ENCODE measurements around the gene OSBPL1A. TPM values are rescaled to one million over a fixed set of nuclear protein-coding genes. Genes with fewer than 3 reads are reported as not detected.
"Not testable (repeated sequence)": the region's sequence is repeated elsewhere in the genome, so short reads cannot be mapped to it uniquely, and the experiment has no call there.

Gene OSBPL1A
- total and polyA plus RNA-seq, 2 experiments from 2014 or later: 14.9 to 24.1 TPM

DNA sequence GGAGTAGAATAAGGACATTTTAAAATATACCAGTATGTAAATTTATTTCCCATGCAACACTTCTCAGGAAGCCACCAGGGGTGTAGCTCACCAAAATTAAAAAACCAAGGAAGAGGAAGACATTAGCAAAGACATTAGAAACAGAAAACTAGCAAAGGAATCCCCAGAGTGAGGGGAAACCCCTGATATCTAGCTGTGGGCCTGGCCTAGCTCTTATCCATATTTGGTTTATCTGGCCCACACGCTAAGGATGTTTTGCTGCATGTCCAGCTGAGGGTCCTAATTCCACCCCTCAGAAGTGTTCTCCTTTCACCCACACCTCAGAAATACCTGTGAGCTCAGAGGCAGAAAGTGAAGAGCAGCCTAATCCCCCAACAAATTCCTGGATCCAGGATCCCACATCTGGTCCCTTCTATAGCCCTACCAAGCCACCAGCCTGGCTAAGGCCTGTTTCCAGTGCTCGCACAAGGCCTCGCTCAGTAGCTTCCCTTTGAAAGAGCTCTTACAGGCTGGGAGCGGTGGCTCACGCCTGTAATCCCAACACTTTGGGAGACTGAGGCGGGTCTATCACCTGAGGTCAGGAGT, 17.4 kb downstream of the OSBPL1A start:
- WGBS, 2 experiments (ENCODE audit: low coverage in 1 of 2, low lambda C conversion rate in 2 of 2, missing lambda C conversion rate in 2 of 2): 96 to 97% methylated on average over 6 of the region's 6 CpGs
- Histone ChIP-seq H3K4me3 (no peak overlapping the region), H3K9me3 (ENCODE audit: low read depth) (no peaks in the 10 kb centered on the region), H3K79me2 (ENCODE audit: insufficient read depth) (no peaks in the 10 kb centered on the region), H3K27me3 (replicated peaks; ENCODE audit: insufficient read depth) (no peaks in the 10 kb centered on the region), H3K9me2 (ENCODE audit: insufficient read depth) (no peaks in the 10 kb centered on the region), H4K20me1 (ENCODE audit: insufficient read depth) (no peaks in the 10 kb centered on the region), H3K4me1 (ENCODE audit: insufficient read depth) (no peaks in the 10 kb centered on the region), H3K4me2 (ENCODE audit: unreplicated experiment) (no peak overlapping the region), H3K27ac (no peak overlapping the region), H3K9ac (no peak overlapping the region), H2AFZ (no peak overlapping the region), H3F3A (ENCODE audit: insufficient read depth) (no peaks in the 10 kb centered on the region), H3K36me3 (ENCODE audit: low read depth) (no peaks in the 10 kb centered on the region)
- no peak for DNase-seq
- TF ChIP-seq EZH2phosphoT487 (IDR thresholded peaks at IDR 0.05; ENCODE audit: insufficient read depth, low read depth) (no peak), EZH2 (IDR thresholded peaks at IDR 0.05; ENCODE audit: insufficient read depth, poor library complexity, severe bottlenecking) (no peak)
- in situ Hi-C loops (cut with MboI): no loop called here

DNA sequence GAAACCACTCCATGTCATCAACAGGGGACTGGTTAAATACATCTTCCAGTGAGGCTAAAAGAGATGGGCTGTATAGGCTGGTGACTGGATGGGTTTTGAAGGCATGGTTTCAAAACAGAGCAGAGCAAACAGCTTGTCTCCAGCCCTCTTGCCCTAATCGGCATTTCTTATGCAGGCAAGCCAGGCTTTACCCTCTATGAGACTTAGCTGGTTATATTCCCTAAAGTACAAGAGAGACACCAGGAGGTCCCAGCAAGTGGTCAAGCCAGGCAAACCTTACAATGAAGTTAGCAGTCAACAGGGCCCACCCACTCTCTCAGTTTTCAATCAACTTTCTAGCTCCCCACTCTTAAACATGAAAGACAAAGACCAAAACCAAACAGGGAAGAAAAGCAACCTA, 19.0 kb downstream of the OSBPL1A start:
- no peaks in the 10 kb centered on the region for H3K27me3 ChIP-seq (replicated peaks; ENCODE audit: insufficient read depth)
- H3K4me1 ChIP-seq (ENCODE audit: insufficient read depth): no peaks in the 10 kb centered on the region
- DNase-seq: no peak
- H3K9me3 ChIP-seq (ENCODE audit: low read depth): no peaks in the 10 kb centered on the region
- no peaks in the 10 kb centered on the region for H3F3A ChIP-seq (ENCODE audit: insufficient read depth)
- no peaks in the 10 kb centered on the region for H4K20me1 ChIP-seq (ENCODE audit: insufficient read depth)
- H3K4me3 ChIP-seq: no peak overlapping the region
- H3K36me3 ChIP-seq (ENCODE audit: low read depth): no peaks in the 10 kb centered on the region
- H3K9me2 ChIP-seq (ENCODE audit: insufficient read depth): no peaks in the 10 kb centered on the region
- no peak overlapping the region for H3K9ac ChIP-seq
- no peak overlapping the region for H3K4me2 ChIP-seq (ENCODE audit: unreplicated experiment)
- in situ Hi-C loops (cut with MboI): no loop called here
- H2AFZ ChIP-seq: no peak overlapping the region
- 64 to 76% methylated on average over 1 of the region's 1 CpG for WGBS, 2 experiments (ENCODE audit: low coverage in 1 of 2, low lambda C conversion rate in 2 of 2, missing lambda C conversion rate in 2 of 2)
- H3K79me2 ChIP-seq (ENCODE audit: insufficient read depth): no peaks in the 10 kb centered on the region
- H3K27ac ChIP-seq: no peak overlapping the region
- no peak for TF ChIP-seq EZH2phosphoT487 (IDR thresholded peaks at IDR 0.05; ENCODE audit: insufficient read depth, low read depth)
- TF ChIP-seq EZH2 (IDR thresholded peaks at IDR 0.05; ENCODE audit: insufficient read depth, poor library complexity, severe bottlenecking): no peak

DNA sequence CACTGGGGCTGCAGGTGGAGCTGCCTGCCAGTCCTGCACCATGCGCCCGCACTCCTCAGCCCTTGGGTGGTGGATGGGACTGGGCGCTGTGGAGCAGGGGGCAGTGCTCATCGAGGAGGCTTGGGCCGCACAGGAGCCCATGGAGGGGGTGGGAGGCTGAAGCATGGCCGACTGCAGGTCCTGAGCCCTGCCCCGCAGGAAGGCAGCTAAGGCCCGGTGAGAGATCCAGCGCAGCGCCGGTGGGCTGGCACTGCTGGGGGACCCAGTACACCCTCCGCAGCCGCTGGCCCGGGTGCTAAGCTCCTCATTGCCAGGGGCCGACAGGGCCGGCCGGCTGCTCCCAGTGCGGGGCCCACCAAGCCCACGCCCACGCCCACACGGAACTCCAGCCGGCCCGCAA, 21.1 kb downstream of the OSBPL1A start:
- H3F3A ChIP-seq (ENCODE audit: insufficient read depth); H3K27ac ChIP-seq; in situ Hi-C loops (cut with MboI); DNase-seq; H3K79me2 ChIP-seq (ENCODE audit: insufficient read depth); H2AFZ ChIP-seq; H3K4me3 ChIP-seq; H3K9ac ChIP-seq; H3K36me3 ChIP-seq (ENCODE audit: low read depth); H3K9me3 ChIP-seq (ENCODE audit: low read depth); H3K27me3 ChIP-seq (replicated peaks; ENCODE audit: insufficient read depth); H3K9me2 ChIP-seq (ENCODE audit: insufficient read depth); H3K4me1 ChIP-seq (ENCODE audit: insufficient read depth); H3K4me2 ChIP-seq (ENCODE audit: unreplicated experiment); H4K20me1 ChIP-seq (ENCODE audit: insufficient read depth): not testable (repeated sequence)
- 93 to 100% methylated on average over 12 to 20 of the region's 23 CpGs for WGBS, 2 experiments (ENCODE audit: low coverage in 1 of 2, low lambda C conversion rate in 2 of 2, missing lambda C conversion rate in 2 of 2)

DNA sequence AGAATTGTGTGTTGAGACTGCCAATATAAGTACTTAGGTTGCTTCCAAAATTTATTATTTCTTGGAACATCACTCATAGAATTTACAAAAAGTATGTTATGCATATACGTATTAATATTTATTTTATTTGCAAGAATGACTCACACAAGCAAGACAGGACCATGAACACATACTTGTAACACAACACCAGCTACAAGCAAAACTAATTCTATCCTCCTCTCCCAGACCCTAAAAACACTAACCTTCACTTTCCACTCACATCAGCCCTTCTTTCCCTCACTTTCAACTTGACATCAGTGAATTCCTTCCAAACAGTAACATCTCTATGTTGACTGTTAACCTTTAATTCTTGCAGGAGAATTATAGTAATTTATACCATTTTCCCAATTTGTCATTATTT, 24.3 kb downstream of the OSBPL1A start:
- H3K27me3 ChIP-seq (replicated peaks; ENCODE audit: insufficient read depth): no peaks in the 10 kb centered on the region
- TF ChIP-seq EZH2 (IDR thresholded peaks at IDR 0.05; ENCODE audit: insufficient read depth, poor library complexity, severe bottlenecking): no peak
- TF ChIP-seq EZH2phosphoT487 (IDR thresholded peaks at IDR 0.05; ENCODE audit: insufficient read depth, low read depth): no peak
- H3K36me3 ChIP-seq (ENCODE audit: low read depth): no peaks in the 10 kb centered on the region
- 94 to 100% methylated on average over 1 of the region's 1 CpG for WGBS, 2 experiments (ENCODE audit: low coverage in 1 of 2, low lambda C conversion rate in 2 of 2, missing lambda C conversion rate in 2 of 2)
- no peak overlapping the region for H3K4me2 ChIP-seq (ENCODE audit: unreplicated experiment)
- H3K9me3 ChIP-seq (ENCODE audit: low read depth): no peaks in the 10 kb centered on the region
- H3K4me3 ChIP-seq: no peak overlapping the region
- H4K20me1 ChIP-seq (ENCODE audit: insufficient read depth): no peaks in the 10 kb centered on the region
- no peak overlapping the region for H2AFZ ChIP-seq
- no peak overlapping the region for H3K9ac ChIP-seq
- no peaks in the 10 kb centered on the region for H3K4me1 ChIP-seq (ENCODE audit: insufficient read depth)
- no peaks in the 10 kb centered on the region for H3K79me2 ChIP-seq (ENCODE audit: insufficient read depth)
- no peaks in the 10 kb centered on the region for H3K9me2 ChIP-seq (ENCODE audit: insufficient read depth)
- H3K27ac ChIP-seq: no peak overlapping the region
- 0 out of 2 replicates have a peak, but pooled peaks cover 7% of the 10 kb centered on the region for H3F3A ChIP-seq (ENCODE audit: insufficient read depth)
- in situ Hi-C loops (cut with MboI): no loop called here
- no peak for DNase-seq

All from GM23248 (cell line).